Measurements from ENCODE around the gene BOD1L1. TPM values are rescaled to one million over a fixed set of nuclear protein-coding genes. Genes with fewer than 3 reads are reported as not detected.

The BOD1L1 gene
- total and polyA plus RNA-seq, 2 of the 8 experiments (the other 6 are each of a cell fraction or from before 2014, with no cell fraction given): 6.8 to 39.3 TPM

GRCh38 chr4:13529128-13529919 lies 98.2 kb downstream of the BOD1L1 start (continued):
- peak; percentile 85 for TF ChIP-seq EZH2 (IDR thresholded peaks at IDR 0.05; ENCODE audit: low read depth, low read length, severe bottlenecking)
- no peak for TF ChIP-seq FOSL1 (IDR thresholded peaks at IDR 0.05; ENCODE audit: insufficient read depth, low read depth, low read length)
- TF ChIP-seq, protein P1, sequence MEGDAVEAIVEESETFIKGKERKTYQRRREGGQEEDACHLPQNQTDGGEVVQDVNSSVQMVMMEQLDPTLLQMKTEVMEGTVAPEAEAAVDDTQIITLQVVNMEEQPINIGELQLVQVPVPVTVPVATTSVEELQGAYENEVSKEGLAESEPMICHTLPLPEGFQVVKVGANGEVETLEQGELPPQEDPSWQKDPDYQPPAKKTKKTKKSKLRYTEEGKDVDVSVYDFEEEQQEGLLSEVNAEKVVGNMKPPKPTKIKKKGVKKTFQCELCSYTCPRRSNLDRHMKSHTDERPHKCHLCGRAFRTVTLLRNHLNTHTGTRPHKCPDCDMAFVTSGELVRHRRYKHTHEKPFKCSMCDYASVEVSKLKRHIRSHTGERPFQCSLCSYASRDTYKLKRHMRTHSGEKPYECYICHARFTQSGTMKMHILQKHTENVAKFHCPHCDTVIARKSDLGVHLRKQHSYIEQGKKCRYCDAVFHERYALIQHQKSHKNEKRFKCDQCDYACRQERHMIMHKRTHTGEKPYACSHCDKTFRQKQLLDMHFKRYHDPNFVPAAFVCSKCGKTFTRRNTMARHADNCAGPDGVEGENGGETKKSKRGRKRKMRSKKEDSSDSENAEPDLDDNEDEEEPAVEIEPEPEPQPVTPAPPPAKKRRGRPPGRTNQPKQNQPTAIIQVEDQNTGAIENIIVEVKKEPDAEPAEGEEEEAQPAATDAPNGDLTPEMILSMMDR (IDR thresholded peaks at IDR 0.05; ENCODE audit: control extremely low read depth in 1 of 3, insufficient read depth in 1 of 3, low read depth in 1 of 3, low read length in 3 of 3): no peak
- no peak for TF ChIP-seq KDM5A (IDR thresholded peaks at IDR 0.05; ENCODE audit: low read length)
- TF ChIP-seq TEAD4 (IDR thresholded peaks at IDR 0.05; ENCODE audit: low read depth, low read length): no peak
- TF ChIP-seq POU5F1 (IDR thresholded peaks at IDR 0.05; ENCODE audit: low read depth, low read length): no peak
- no peak for TF ChIP-seq CEBPB (IDR thresholded peaks at IDR 0.05; ENCODE audit: low read depth, low read length)

Measured in H1 (cell line).